ENCODE data around the gene SMIM5.

SMIM5 gene

DNA sequence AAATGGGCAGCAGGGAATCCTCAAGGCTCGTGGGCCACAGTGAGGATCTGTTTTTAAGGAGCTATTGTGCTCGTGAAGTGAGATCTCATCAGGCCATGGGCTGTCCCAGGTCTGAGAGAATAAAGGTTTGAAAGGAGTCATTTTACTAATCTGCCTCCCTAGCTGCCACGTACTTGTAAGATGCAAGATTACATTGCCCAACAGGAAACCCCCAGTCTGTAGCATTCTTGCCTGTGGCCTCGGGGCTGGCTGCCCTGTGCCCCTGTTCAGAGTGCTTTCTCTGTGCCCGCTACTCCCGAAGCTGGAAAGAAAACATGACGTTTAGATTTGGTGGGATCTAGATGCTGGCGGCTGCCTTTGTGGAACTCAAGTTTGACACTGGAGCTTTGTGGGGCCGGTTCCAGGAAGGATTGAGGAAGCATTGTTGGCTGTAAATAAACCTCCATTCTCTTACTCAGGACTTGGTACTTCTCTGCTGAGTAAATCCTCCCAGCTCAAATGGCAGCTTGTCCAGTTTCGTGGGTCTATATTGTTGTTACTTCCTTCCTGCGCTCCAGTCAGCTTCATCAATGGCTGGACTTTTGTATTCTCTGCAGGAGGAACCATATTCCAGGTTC, 55.1 kb downstream of the SMIM5 start:
- no peak overlapping the region for H3K4me3 ChIP-seq (ENCODE audit: low read depth, low read length)
- in situ Hi-C loops (cut with HindIII; ENCODE audit: low sequenced_read_pairs): no loop called here
- TF ChIP-seq CTCF (IDR thresholded peaks at IDR 0.05; ENCODE audit: low read depth, low read length, missing control alignments): no peak
- no peak for DNase-seq (ENCODE audit: low read depth)

DNA sequence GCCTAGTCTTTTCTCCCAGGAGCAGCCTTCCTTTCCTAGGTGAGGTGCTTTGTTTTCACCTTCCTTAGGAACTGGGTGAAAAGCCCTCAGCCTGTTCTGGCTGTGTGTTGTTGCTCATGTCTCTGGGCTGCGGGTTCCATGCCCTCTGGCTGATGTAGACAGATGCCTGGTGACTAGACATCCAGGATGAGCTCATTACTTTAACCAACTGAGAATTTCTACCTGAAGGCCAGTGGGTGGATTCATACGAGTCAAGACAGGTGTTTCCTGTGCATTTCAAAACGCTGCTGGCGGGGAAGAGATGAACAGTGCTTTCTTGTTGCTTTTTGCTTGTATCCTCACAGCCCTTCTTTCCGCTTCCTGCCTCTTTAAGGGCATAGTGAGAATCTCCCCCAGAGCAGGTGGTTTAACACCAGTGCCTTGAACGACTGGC, 56.2 kb downstream of the SMIM5 start:
- H3K4me3 ChIP-seq (ENCODE audit: low read depth, low read length): no peak overlapping the region
- in situ Hi-C loops (cut with HindIII; ENCODE audit: low sequenced_read_pairs): no loop called here
- DNase-seq (ENCODE audit: low read depth): no peak
- no peak for TF ChIP-seq CTCF (IDR thresholded peaks at IDR 0.05; ENCODE audit: low read depth, low read length, missing control alignments)

Measured in astrocyte of the cerebellum (primary cell).